AG04450 (cell line): ENCODE measurements around the gene SGMS1. TPM values are rescaled to one million over a fixed set of nuclear protein-coding genes. Genes with fewer than 3 reads are reported as not detected.
"Not testable (repeated sequence)": the region's sequence is repeated elsewhere in the genome, so short reads cannot be mapped to it uniquely, and the experiment has no call there.

Experiments
- CTCF ChIA-PET: fragments of 300-600, 350-600 bp; formaldehyde crosslinking; extraction: SDS; loops from one replicate; lab custom pipeline; 2022; ENCODE audit warnings: antibody characterized with exemption, inconsistent platforms; lab: Charles Lee
- POLR2A ChIA-PET: fragments of 350-600 bp; formaldehyde crosslinking; extraction: SDS; loops from one replicate; lab custom pipeline; 2021; ENCODE audit warnings: antibody characterized with exemption, inconsistent platforms; lab: Yijun Ruan, JAX
- DNase-seq: peaks from one replicate; pipeline ENCODE4 v3.0.0-alpha.2; 2011; ENCODE audit warnings: low read depth, low spot score
- H3K27ac ChIP-seq: one replicate; pipeline ENCODE4 v1.5.1; 2012; ENCODE audit warnings: low read depth, low read length, control low read depth
- H3K27me3 ChIP-seq: one replicate; pipeline ENCODE4 v1.6.0; 2012; ENCODE audit warnings: low read length; ENCODE audit not compliant: control insufficient read depth, insufficient read depth
- H3K4me3 ChIP-seq: 2 replicates; pipeline ENCODE4 v1.5.1; 2011; ENCODE audit warnings: mild to moderate bottlenecking, low read depth, low read length, control low read depth
- H3K9me3 ChIP-seq: 2 replicates; pipeline ENCODE4 v1.5.1; 2012; ENCODE audit warnings: low read length; ENCODE audit not compliant: control insufficient read depth, insufficient read depth
- CTCF ChIP-seq: IDR thresholded peaks from 2 replicates; pipeline ENCODE4 v1.5.1; 2011; ENCODE audit warnings: low read depth, low read length, control low read depth, inconsistent platforms
- polyA plus RNA-seq: library from polyadenylated mRNA; depleted of rRNA; stranded (reverse); fragments of >200 nt; gene quantifications from 2 replicates; pipeline ENCODE4 v1.2.3, GENCODE V29; 2011

Gene SGMS1
- polyA plus RNA-seq, 1 experiment, result 17.7 TPM

- Histone ChIP-seq H3K27ac (no peak overlapping the region), H3K4me3 (no peak overlapping the region), H3K27me3 (no peaks in the 10 kb centered on the region), H3K9me3 (no peaks in the 10 kb centered on the region)
- no peak for DNase-seq
- TF ChIP-seq CTCF, result no peak
- CTCF ChIA-PET, result no interaction called here
- POLR2A ChIA-PET, result interaction anchor here (0.6 kb wide), 1 partner anchor 57 kb away, joined by 3 read pairs; no protein-coding TSS in a partner anchor
Observed at GRCh38 chr10:50373821-50374501, 249.8 kb downstream of the SGMS1 start.

GRCh38 chr10:50369931-50370330, 253.8 kb downstream of the SGMS1 start:
- H3K4me3 ChIP-seq, result no peak overlapping the region
- CTCF ChIA-PET, result interaction anchor here (0.7 kb wide), 1 partner anchor 41 kb away, joined by 4 read pairs; no protein-coding TSS in a partner anchor
- no peak for DNase-seq
- no peak for TF ChIP-seq CTCF
- no peak overlapping the region for H3K27ac ChIP-seq
- H3K9me3 ChIP-seq, result no peaks in the 10 kb centered on the region
- POLR2A ChIA-PET, result no interaction called here
- no peaks in the 10 kb centered on the region for H3K27me3 ChIP-seq

GRCh38 chr10:50367732-50368131, 256.0 kb downstream of the SGMS1 start:
- TF ChIP-seq CTCF, result peak; percentile 56
- ChIA-PET CTCF (interaction anchor here (0.5 to 2.7 kb wide), 24 partner anchors 9 to 284 kb away, joined by 3 to 19 read pairs (median 4); no protein-coding TSS in a partner anchor), POLR2A (no interaction called here)
- Histone ChIP-seq H3K4me3 (no peak overlapping the region), H3K27me3 (no peaks in the 10 kb centered on the region), H3K27ac (no peak overlapping the region), H3K9me3 (no peaks in the 10 kb centered on the region)
- no peak for DNase-seq

GRCh38 chr10:50366421-50366820, 257.3 kb downstream of the SGMS1 start:
- H3K9me3 ChIP-seq, H3K27me3 ChIP-seq, DNase-seq, POLR2A ChIA-PET, H3K27ac ChIP-seq, H3K4me3 ChIP-seq: not testable (repeated sequence)
- CTCF ChIA-PET, result interaction anchor here (1.1 to 1.2 kb wide), 2 partner anchors 14 to 23 kb away, joined by 3 read pairs; no protein-coding TSS in a partner anchor

GRCh38 chr10:50364730-50365129, 259.0 kb downstream of the SGMS1 start:
- CTCF ChIA-PET, result not testable (repeated sequence)

GRCh38 chr10:50362547-50363125, 261.1 kb downstream of the SGMS1 start:
- DNase-seq, result no peak
- no peak overlapping the region for H3K27ac ChIP-seq
- ChIA-PET CTCF (no interaction called here), POLR2A (no interaction called here)
- TF ChIP-seq CTCF, result no peak
- no peaks in the 10 kb centered on the region for H3K9me3 ChIP-seq
- no peaks in the 10 kb centered on the region for H3K27me3 ChIP-seq
- no peak overlapping the region for H3K4me3 ChIP-seq

More at GRCh38 chr10:50364730-50365129, 259.0 kb downstream of the SGMS1 start:
- H3K27ac ChIP-seq, H3K27me3 ChIP-seq, POLR2A ChIA-PET, H3K4me3 ChIP-seq, DNase-seq, H3K9me3 ChIP-seq: not testable (repeated sequence)
